ENCODE measurements around the gene CDH4.

The CDH4 gene

GRCh38 chr20:61736001-61736635 lies 484.1 kb downstream of the CDH4 start:
- DNase-seq (ENCODE audit: low spot score): no peak

- no peak for DNase-seq (ENCODE audit: low spot score)
Measured at GRCh38 chr20:61736751-61737310, 484.8 kb downstream of the CDH4 start.

- no peak for DNase-seq (ENCODE audit: low spot score)
Measured at GRCh38 chr20:61737346-61737745, 485.3 kb downstream of the CDH4 start.

- no peak for DNase-seq (ENCODE audit: low spot score)
Measured at GRCh38 chr20:61737812-61738443, 485.9 kb downstream of the CDH4 start.

- no peak for DNase-seq (ENCODE audit: low spot score)
Measured at GRCh38 chr20:61738601-61739069, 486.6 kb downstream of the CDH4 start.

- DNase-seq (ENCODE audit: low spot score): no peak
Measured at GRCh38 chr20:61739086-61739831, 487.2 kb downstream of the CDH4 start.

GRCh38 chr20:61739832-61740118 lies 487.7 kb downstream of the CDH4 start:
- no peak for DNase-seq (ENCODE audit: low spot score)

GRCh38 chr20:61742097-61742825 lies 490.2 kb downstream of the CDH4 start:
- DNase-seq (ENCODE audit: low spot score): no peak

GRCh38 chr20:61743606-61744005 lies 491.5 kb downstream of the CDH4 start:
- no peak for DNase-seq (ENCODE audit: low spot score)

- DNase-seq (ENCODE audit: low spot score): no peak
Measured at GRCh38 chr20:61744691-61745396, 492.8 kb downstream of the CDH4 start.

GRCh38 chr20:61745397-61746146 lies 493.5 kb downstream of the CDH4 start:
- DNase-seq (ENCODE audit: low spot score): no peak

- DNase-seq (ENCODE audit: low spot score): no peak
Measured at GRCh38 chr20:61746147-61746646, 494.1 kb downstream of the CDH4 start.

GRCh38 chr20:61746781-61747180 lies 494.7 kb downstream of the CDH4 start:
- DNase-seq (ENCODE audit: low spot score): no peak

- DNase-seq (ENCODE audit: low spot score): no peak
Measured at GRCh38 chr20:61748376-61748775, 496.3 kb downstream of the CDH4 start.

GRCh38 chr20:61749406-61750075 lies 497.5 kb downstream of the CDH4 start:
- no peak for DNase-seq (ENCODE audit: low spot score)

- no peak for DNase-seq (ENCODE audit: low spot score)
Measured at GRCh38 chr20:61750093-61750492, 498.0 kb downstream of the CDH4 start.

- no peak for DNase-seq (ENCODE audit: low spot score)
Measured at GRCh38 chr20:61752576-61752975, 500.5 kb downstream of the CDH4 start.

- DNase-seq (ENCODE audit: low spot score): no peak
Measured at GRCh38 chr20:61753316-61753942, 501.4 kb downstream of the CDH4 start.
